ENCODE data around the gene KIF15.

- TF ChIP-seq CTCF (IDR thresholded peaks at IDR 0.05; ENCODE audit: low read depth, low read length) (no peak), POLR2A (IDR thresholded peaks at IDR 0.05; ENCODE audit: extremely low read depth, insufficient read length) (no peak)
Measured at GRCh38 chr3:44893097-44893496, 131.5 kb downstream of the KIF15 start.

Measured in NB4 (cell line).